Mesothelial cell of epicardium (in vitro differentiated cells): ENCODE results near the gene C16orf82. TPM values are rescaled to one million over a fixed set of nuclear protein-coding genes. Genes with fewer than 3 reads are reported as not detected.

Experiments
- DNase-seq, 2 experiments: peaks; one replicate each; pipeline ENCODE4 v3.0.0; 2021; ENCODE audit warnings: low spot score in 2 of 2; ENCODE audit not compliant: unreplicated experiment in 2 of 2
- H3K27ac Mint-ChIP-seq: 2 replicates; pipeline ENCODE4 v1.8.0; 2021; ENCODE audit warnings: mixed read lengths
- H3K27me3 Mint-ChIP-seq: 2 replicates; pipeline ENCODE4 v1.8.0; 2021; ENCODE audit warnings: low read depth, mixed read lengths
- H3K36me3 Mint-ChIP-seq: 2 replicates; pipeline ENCODE4 v1.8.0; 2021; ENCODE audit warnings: mixed read lengths
- H3K4me1 Mint-ChIP-seq: 2 replicates; pipeline ENCODE4 v1.8.0; 2021; ENCODE audit warnings: mixed read lengths
- H3K4me3 Mint-ChIP-seq: 2 replicates; pipeline ENCODE4 v1.8.0; 2021; ENCODE audit warnings: mild to moderate bottlenecking, moderate library complexity, mixed read lengths
- H3K9me3 Mint-ChIP-seq: 2 replicates; pipeline ENCODE4 v1.8.0; 2021; ENCODE audit warnings: mixed read lengths
- CTCF ChIP-seq: fragments of 200-600 bp; sonication (generic); IDR thresholded peaks from one replicate; pipeline ENCODE4 v1.5.0; 2021; ENCODE audit warnings: antibody characterized with exemption; ENCODE audit not compliant: unreplicated experiment
- total RNA-seq: library from RNA; stranded (reverse); gene quantifications from 3 replicates; pipeline ENCODE4 v1.2.1, GENCODE V29; 2021

Gene C16orf82
- not detected in 3 replicates for total RNA-seq

GRCh38 chr16:27066668-27067537 is at the start of gene C16orf82:
C16orf82 (plus strand) TSS chr16:27066927.
- Mint-ChIP-seq H3K4me3 (no peak within 1 kb of the TSS), H3K27me3 (peaks cover 51% of the 10 kb centered on the region), H3K9me3 (no peaks in the 10 kb centered on the region), H3K36me3 (no peaks in the 10 kb centered on the region), H3K4me1 (no peaks in the 10 kb centered on the region), H3K27ac (no peak within 1 kb of the TSS)
- TF ChIP-seq CTCF, result no peak
- no peak for DNase-seq

- H3K36me3 Mint-ChIP-seq, result no peaks in the 10 kb centered on the region
- peaks cover 23% of the 10 kb centered on the region for H3K9me3 Mint-ChIP-seq
- no peak for TF ChIP-seq CTCF
- DNase-seq, result no peak
- peaks cover 7% of the 10 kb centered on the region for H3K27me3 Mint-ChIP-seq
- H3K4me3 Mint-ChIP-seq, result no peak overlapping the region
- no peaks in the 10 kb centered on the region for H3K4me1 Mint-ChIP-seq
- H3K27ac Mint-ChIP-seq, result no peak overlapping the region
These were observed 46.7 kb upstream of the C16orf82 start for GRCh38 chr16:27020031-27020430.

GRCh38 chr16:27024010-27024409 is 42.7 kb upstream of the C16orf82 start:
- no peak overlapping the region for H3K27ac Mint-ChIP-seq
- H3K4me3 Mint-ChIP-seq, result no peak overlapping the region
- peaks cover 21% of the 10 kb centered on the region for H3K9me3 Mint-ChIP-seq
- no peak for DNase-seq
- no peak for TF ChIP-seq CTCF
- peaks cover 28% of the 10 kb centered on the region for H3K27me3 Mint-ChIP-seq
- no peaks in the 10 kb centered on the region for H3K36me3 Mint-ChIP-seq
- no peaks in the 10 kb centered on the region for H3K4me1 Mint-ChIP-seq

- no peak for DNase-seq
- Mint-ChIP-seq H3K27ac (no peak overlapping the region), H3K27me3 (peaks cover 32% of the 10 kb centered on the region), H3K4me1 (no peaks in the 10 kb centered on the region), H3K9me3 (peaks cover 13% of the 10 kb centered on the region), H3K36me3 (no peaks in the 10 kb centered on the region), H3K4me3 (no peak overlapping the region)
- no peak for TF ChIP-seq CTCF
These were observed 41.1 kb upstream of the C16orf82 start for GRCh38 chr16:27025581-27025980.

GRCh38 chr16:27027971-27028370 is 38.8 kb upstream of the C16orf82 start:
- no peak for DNase-seq
- peaks cover 32% of the 10 kb centered on the region for H3K27me3 Mint-ChIP-seq
- no peaks in the 10 kb centered on the region for H3K36me3 Mint-ChIP-seq
- no peak overlapping the region for H3K27ac Mint-ChIP-seq
- H3K4me3 Mint-ChIP-seq, result no peak overlapping the region
- no peaks in the 10 kb centered on the region for H3K4me1 Mint-ChIP-seq
- no peak for TF ChIP-seq CTCF
- peaks cover 7% of the 10 kb centered on the region for H3K9me3 Mint-ChIP-seq
